Ovary (tissue), 9 donors: ENCODE measurements around the gene EPB41L4B. TPM values are rescaled to one million over a fixed set of nuclear protein-coding genes. Genes with fewer than 3 reads are reported as not detected.

Experiments used
- DNase-seq, 5 donors: peaks; one replicate each; pipeline ENCODE4 v3.0.0-alpha.2; 2019 to 2020
- H3K27ac ChIP-seq, 2 donors: fragments of 200-600 bp; one replicate each; pipeline versions ENCODE4 v1.5.1 to v1.8.0; 2019 to 2022
- H3K27me3 ChIP-seq: fragments of 200-600 bp; one replicate; pipeline ENCODE4 v1.8.0; 2022
- H3K36me3 ChIP-seq: fragments of 200-600 bp; sonication (generic); one replicate; pipeline ENCODE4 v1.5.1; 2019
- H3K4me1 ChIP-seq: one replicate; pipeline ENCODE4 v1.8.1; 2013; ENCODE audit warnings: mild to moderate bottlenecking, moderate library complexity; ENCODE audit not compliant: insufficient read depth
- H3K4me3 ChIP-seq: fragments of 200-600 bp; sonication (generic); one replicate; pipeline ENCODE4 v1.5.1; 2017
- H3K9me3 ChIP-seq, 2 donors: fragments of 200-600 bp in 1 of 2; sonication (generic) in 1 of 2; one replicate each; pipeline versions ENCODE4 v1.5.1 to v1.8.1; 2013 to 2019; ENCODE audit warnings: mild to moderate bottlenecking in 1 of 2, moderate library complexity in 1 of 2
- CTCF ChIP-seq, 3 donors: fragments of 450-650 bp in 2 of 3; fragments of 200-600 bp in 1 of 3; IDR thresholded peaks; one replicate each; pipeline versions ENCODE4 v1.5.1 to v1.8.0; 2016 to 2022; ENCODE audit warnings: antibody characterized with exemption in 3 of 3, mild to moderate bottlenecking in 1 of 3
- EP300 ChIP-seq: sonication (generic); formaldehyde crosslinking; IDR thresholded peaks from one replicate; pipeline ENCODE4 v1.6.1; 2017; ENCODE audit warnings: antibody characterized with exemption
- POLR2A ChIP-seq: fragments of 450-650 bp; IDR thresholded peaks from one replicate; pipeline ENCODE4 v1.6.1; 2017; ENCODE audit warnings: antibody characterized with exemption, mild to moderate bottlenecking, moderate library complexity
- WGBS, 3 donors: extraction: QIAGEN DNeasy Blood & Tissue Kit in 1 of 3; methylation state at CpG; one replicate each; pipeline versions ENCODE4 v1.1.5 to v1.1.7; 2013 to 2017; 5-methylcytosine and 5-hydroxymethylcytosine counted together
- intact Hi-C, 4 donors: fragments of 100-400 bp; cut with DNase I; formaldehyde crosslinking; loops; one replicate each; pipeline versions ENCODE4 v1.11.0 to v1.15.1; 2022 to 2023
- polyA plus RNA-seq, 2 donors: library from polyadenylated mRNA; stranded (reverse); fragments of 200-250 nt in 1 of 2; fragments of 350-450 nt in 1 of 2; fragmentation: Illumina TruSeq in 1 of 2; extraction: RNeasy Lipid Tissue Mini Kit (QIAGEN cat#74804) in 1 of 2; gene quantifications; one replicate each; pipeline ENCODE4 v1.2.3, GENCODE V29; 2013 to 2014
- total RNA-seq, 7 donors: library from RNA; depleted of rRNA in 2 of 7; stranded (reverse); fragments of >200 nt in 2 of 7; fragmentation: NEBNext Ultra II Directional in 3 of 7; extraction: Animal tissue kit (Norgen Biotek cat#: 25700) in 3 of 7; gene quantifications; one replicate each; pipeline versions ENCODE4 v1.1.0 to v1.2.4, GENCODE V29; 2016 to 2023
- donor health status: DM: no; HTN: no; CAD: no; lungs with moderate emphysema.
- donor health status: DM: no; HTN: no; CAD: no.
- donor health status: Bipolar disorder and iron deficiency.
- donor health status: DM: yes; HTN: yes; CAD: no.
- donor health status: DM: no; HTN: no; CAD: no.
- donor health status: DM: yes; HTN: yes; CAD: no.

EPB41L4B gene
- total and polyA plus RNA-seq, 9 donors, result 8.3 to 34.3 (median 14.0) TPM

GRCh38 chr9:109305801-109306200 is 15.1 kb downstream of the EPB41L4B start:
- WGBS, 3 donors, result 97 to 99% (median 97%) methylated on average over 8 of the region's 8 CpGs
- H3K27me3 ChIP-seq, result no peaks in the 10 kb centered on the region
- no peak overlapping the region for H3K4me3 ChIP-seq
- no peaks in the 10 kb centered on the region for H3K4me1 ChIP-seq
- TF ChIP-seq CTCF (IDR thresholded peaks at IDR 0.05), result no peak
- no peak for TF ChIP-seq POLR2A
- TF ChIP-seq EP300, result no peak
- intact Hi-C loops, result no loop called here
- H3K9me3 ChIP-seq, result no peaks in the 10 kb centered on the region
- DNase-seq, result no peak
- no peaks in the 10 kb centered on the region for H3K36me3 ChIP-seq
- H3K27ac ChIP-seq, result no peak overlapping the region

GRCh38 chr9:109304347-109304746 is 16.5 kb downstream of the EPB41L4B start:
- H3K9me3 ChIP-seq, result no peaks in the 10 kb centered on the region
- no peak overlapping the region for H3K27ac ChIP-seq
- intact Hi-C loops, result no loop called here

GRCh38 chr9:109303900-109304299 is 17.0 kb downstream of the EPB41L4B start:
- Histone ChIP-seq H3K36me3 (no peaks in the 10 kb centered on the region), H3K4me1 (no peaks in the 10 kb centered on the region), H3K27ac (no peak overlapping the region), H3K9me3 (no peaks in the 10 kb centered on the region), H3K4me3 (no peak overlapping the region), H3K27me3 (no peaks in the 10 kb centered on the region)
- TF ChIP-seq EP300, result no peak
- no peak for TF ChIP-seq CTCF (IDR thresholded peaks at IDR 0.05)
- TF ChIP-seq POLR2A, result no peak
- intact Hi-C loops, result no loop called here
- DNase-seq, result no peak
- WGBS, 3 donors, result 92 to 96% (median 92%) methylated on average over 2 of the region's 2 CpGs

More at GRCh38 chr9:109304347-109304746, 16.5 kb downstream of the EPB41L4B start:
- TF ChIP-seq EP300, result no peak
- no peak for TF ChIP-seq POLR2A
- no peak for TF ChIP-seq CTCF (IDR thresholded peaks at IDR 0.05)
- no peaks in the 10 kb centered on the region for H3K36me3 ChIP-seq
- 77 to 79% (median 79%) methylated on average over 3 of the region's 3 CpGs for WGBS, 3 donors
- DNase-seq, result no peak
- no peaks in the 10 kb centered on the region for H3K4me1 ChIP-seq
- no peaks in the 10 kb centered on the region for H3K27me3 ChIP-seq
- H3K4me3 ChIP-seq, result no peak overlapping the region

GRCh38 chr9:109302606-109303005 is 18.3 kb downstream of the EPB41L4B start:
- Histone ChIP-seq H3K9me3 (no peaks in the 10 kb centered on the region), H3K4me3 (no peak overlapping the region), H3K36me3 (no peaks in the 10 kb centered on the region), H3K27me3 (no peaks in the 10 kb centered on the region), H3K27ac (no peak overlapping the region), H3K4me1 (no peaks in the 10 kb centered on the region)
- 91 to 94% (median 94%) methylated on average over 5 of the region's 5 CpGs for WGBS, 3 donors
- intact Hi-C loops, result no loop called here
- no peak for TF ChIP-seq EP300
- no peak for TF ChIP-seq POLR2A
- no peak for TF ChIP-seq CTCF (IDR thresholded peaks at IDR 0.05)
- no peak for DNase-seq

GRCh38 chr9:109301012-109301411 is 19.8 kb downstream of the EPB41L4B start:
- no peak for DNase-seq
- intact Hi-C loops, result no loop called here
- Histone ChIP-seq H3K4me1 (peaks cover 1% of the 10 kb centered on the region), H3K4me3 (no peak overlapping the region), H3K36me3 (no peaks in the 10 kb centered on the region), H3K9me3 (no peaks in the 10 kb centered on the region), H3K27me3 (no peaks in the 10 kb centered on the region), H3K27ac (no peak overlapping the region)
- 85 to 93% (median 87%) methylated on average over 2 of the region's 2 CpGs for WGBS, 3 donors
- TF ChIP-seq POLR2A, result no peak
- TF ChIP-seq EP300, result no peak
- TF ChIP-seq CTCF (IDR thresholded peaks at IDR 0.05), result no peak
